Measurements from ENCODE around the gene WNT3A.
A peak's percentile ranks its signal among the peaks of the same experiment; 100 is the strongest.
"Not testable (repeated sequence)": the region's sequence is repeated elsewhere in the genome, so short reads cannot be mapped to it uniquely, and the experiment has no call there.

Gene WNT3A

GRCh38 chr1:228006786-228007048 lies at the start of gene WNT3A:
Gene WNT3A, plus strand, starts transcription at chr1:228006998. Its CDS starts 131 bp downstream, at chr1:228007129.
- intact Hi-C loops (cut with DNase I): no loop called here
- no peak for DNase-seq

GRCh38 chr1:227958617-227959324 lies 48.0 kb upstream of the WNT3A start:
- intact Hi-C loops (cut with DNase I): no loop called here
- peak in 1 of 10 donors; percentile 54 for DNase-seq

- intact Hi-C loops (cut with DNase I): no loop called here
- peak in 1 of 10 donors; percentile 62 for DNase-seq
These were observed 47.4 kb upstream of the WNT3A start for GRCh38 chr1:227959325-227959860.

- no peak for DNase-seq
- intact Hi-C loops (cut with DNase I): no loop called here
These were observed 44.9 kb upstream of the WNT3A start for GRCh38 chr1:227961651-227962466.

GRCh38 chr1:227966733-227967132 lies 40.1 kb upstream of the WNT3A start:
- intact Hi-C loops (cut with DNase I); DNase-seq: not testable (repeated sequence)

GRCh38 chr1:227967815-227968214 lies 39.0 kb upstream of the WNT3A start:
- DNase-seq; intact Hi-C loops (cut with DNase I): not testable (repeated sequence)

- DNase-seq: not testable (repeated sequence)
These were observed 36.5 kb upstream of the WNT3A start for GRCh38 chr1:227970076-227970995.

GRCh38 chr1:227971216-227971615 lies 35.6 kb upstream of the WNT3A start:
- DNase-seq; intact Hi-C loops (cut with DNase I): not testable (repeated sequence)

More at GRCh38 chr1:227970076-227970995, 36.5 kb upstream of the WNT3A start:
- intact Hi-C loops (cut with DNase I): not testable (repeated sequence)

- DNase-seq; intact Hi-C loops (cut with DNase I): not testable (repeated sequence)
These were observed 35.0 kb upstream of the WNT3A start for GRCh38 chr1:227971643-227972282.

GRCh38 chr1:227972283-227972679 lies 34.5 kb upstream of the WNT3A start:
- intact Hi-C loops (cut with DNase I); DNase-seq: not testable (repeated sequence)

GRCh38 chr1:227972843-227973374 lies 33.9 kb upstream of the WNT3A start:
- intact Hi-C loops (cut with DNase I): not testable (repeated sequence)

GRCh38 chr1:227973724-227974288 lies 33.0 kb upstream of the WNT3A start:
- intact Hi-C loops (cut with DNase I); DNase-seq: not testable (repeated sequence)

More at GRCh38 chr1:227972843-227973374, 33.9 kb upstream of the WNT3A start:
- not testable (repeated sequence) for DNase-seq

- intact Hi-C loops (cut with DNase I); DNase-seq: not testable (repeated sequence)
These were observed 31.1 kb upstream of the WNT3A start for GRCh38 chr1:227975583-227976283.

- no peak for DNase-seq
- intact Hi-C loops (cut with DNase I): no loop called here
These were observed 19.6 kb upstream of the WNT3A start for GRCh38 chr1:227987181-227987580.

GRCh38 chr1:227994632-227995300 lies 12.0 kb upstream of the WNT3A start:
- peak in 2 of 10 donors; percentile 10 to 54 for DNase-seq
- intact Hi-C loops (cut with DNase I): no loop called here

- peak in 1 of 10 donors; percentile 8 for DNase-seq
- intact Hi-C loops (cut with DNase I): no loop called here
These were observed 10.4 kb upstream of the WNT3A start for GRCh38 chr1:227996187-227996950.

- intact Hi-C loops (cut with DNase I): no loop called here
- DNase-seq: peak in 2 of 10 donors; percentile 14 to 40
These were observed 8.3 kb upstream of the WNT3A start for GRCh38 chr1:227998374-227999055.

Measured in posterior cingulate gyrus (tissue), 11 donors.